AG20443 (cell line): Measurements from ENCODE around the gene ADGRG3.
"Not testable (repeated sequence)": the region's sequence is repeated elsewhere in the genome, so short reads cannot be mapped to it uniquely, and the experiment has no call there.

Experiments
- DNase-seq: peaks from one replicate; pipeline ENCODE4 v3.0.0; 2012; ENCODE audit warnings: low spot score, mixed read lengths

ADGRG3 gene

DNA sequence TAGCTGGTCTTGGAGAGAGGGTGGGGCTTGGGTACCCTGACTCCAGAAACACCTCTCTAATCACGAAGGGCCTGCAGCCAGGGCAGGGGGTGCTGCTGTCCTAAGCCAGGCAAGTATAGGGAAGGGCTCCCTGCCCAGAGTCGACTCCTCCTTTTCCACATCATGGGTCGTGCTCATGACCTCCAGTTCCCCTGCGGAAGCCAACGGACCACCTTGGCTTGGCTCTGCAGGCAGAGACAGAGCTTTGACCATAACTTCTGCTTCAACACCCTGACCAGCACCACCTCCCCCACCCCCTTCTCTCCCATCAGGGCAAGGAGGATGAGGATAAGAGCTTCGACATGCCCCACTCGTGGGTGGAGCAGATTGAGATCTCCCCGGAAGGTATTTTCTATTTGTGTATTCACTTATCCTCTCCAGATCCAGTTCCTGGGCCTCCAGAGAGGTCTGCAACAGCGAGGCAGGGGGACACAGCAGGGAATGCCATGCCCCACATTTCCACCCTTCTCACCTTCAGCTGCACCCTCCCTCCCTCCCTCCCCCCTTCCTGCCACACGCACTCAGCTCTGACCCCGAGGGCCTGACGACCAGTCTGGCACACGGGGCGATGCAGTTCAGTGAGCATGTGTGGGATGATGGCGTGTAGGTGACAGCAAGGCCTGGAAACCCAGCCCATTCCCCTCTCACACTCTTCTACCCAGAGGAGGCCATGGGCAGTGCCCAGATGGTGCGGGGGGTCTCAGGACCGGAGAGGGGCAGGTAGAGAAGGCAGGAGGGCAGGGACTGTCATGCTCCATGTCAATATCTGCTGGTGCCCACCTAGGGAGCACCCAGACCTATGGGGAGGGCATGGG lies 53.5 kb downstream of the ADGRG3 start:
- no peak for DNase-seq

DNA sequence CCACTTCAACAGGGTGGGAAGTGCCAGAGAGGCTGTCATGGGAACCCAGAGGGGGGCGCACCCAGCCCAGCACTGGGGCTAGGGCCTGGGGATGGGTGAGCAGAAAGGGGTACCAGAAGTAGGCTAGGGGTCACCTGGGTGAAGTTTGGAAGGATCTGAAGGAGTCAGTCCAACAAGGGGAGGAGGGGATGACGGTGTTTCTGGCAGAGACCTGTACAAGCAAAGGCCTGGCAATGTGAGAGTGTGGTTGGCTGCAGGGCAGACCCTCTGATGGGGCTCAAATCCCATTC lies 54.0 kb downstream of the ADGRG3 start:
- DNase-seq = no peak

DNA sequence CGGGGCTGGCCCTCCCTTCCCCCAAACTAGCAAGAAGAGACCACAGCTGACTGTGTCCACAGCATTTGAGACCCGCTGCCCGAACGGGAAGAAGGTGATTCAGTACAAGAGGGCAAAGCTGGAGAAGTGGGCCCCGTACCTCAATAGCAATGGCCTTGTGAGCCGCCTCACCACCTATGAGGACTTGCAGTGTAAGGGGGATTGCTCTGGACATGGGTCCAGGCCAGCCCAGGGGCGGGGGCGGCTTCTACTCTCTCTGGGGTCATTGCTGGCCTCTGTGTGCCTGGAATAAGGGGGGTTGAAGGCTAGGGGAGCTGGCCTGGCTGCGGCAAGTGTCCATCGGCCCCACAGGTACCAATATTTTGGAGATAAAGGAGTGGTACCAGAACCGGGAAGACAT lies 54.5 kb downstream of the ADGRG3 start:
- no peak for DNase-seq

DNA sequence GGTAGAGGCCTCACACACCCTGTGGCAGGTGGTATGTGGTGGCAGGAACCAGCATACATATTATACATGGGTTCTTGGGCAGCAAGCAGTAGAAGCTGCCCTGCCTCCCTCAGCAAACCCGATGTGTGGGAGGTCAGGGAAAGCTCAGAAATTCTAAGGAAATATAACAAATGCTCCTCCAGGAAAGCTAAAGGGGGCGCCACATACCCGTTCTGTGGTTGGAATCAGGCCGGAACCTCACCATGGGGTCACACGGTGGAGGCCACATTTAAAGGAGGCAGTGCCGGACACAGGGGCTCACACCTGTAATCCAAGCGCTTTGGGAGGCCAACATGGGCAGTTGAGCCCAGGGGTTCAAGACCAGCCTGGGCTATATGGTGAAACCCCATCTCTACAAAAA lies 55.1 kb downstream of the ADGRG3 start:
- DNase-seq = no peak

DNA sequence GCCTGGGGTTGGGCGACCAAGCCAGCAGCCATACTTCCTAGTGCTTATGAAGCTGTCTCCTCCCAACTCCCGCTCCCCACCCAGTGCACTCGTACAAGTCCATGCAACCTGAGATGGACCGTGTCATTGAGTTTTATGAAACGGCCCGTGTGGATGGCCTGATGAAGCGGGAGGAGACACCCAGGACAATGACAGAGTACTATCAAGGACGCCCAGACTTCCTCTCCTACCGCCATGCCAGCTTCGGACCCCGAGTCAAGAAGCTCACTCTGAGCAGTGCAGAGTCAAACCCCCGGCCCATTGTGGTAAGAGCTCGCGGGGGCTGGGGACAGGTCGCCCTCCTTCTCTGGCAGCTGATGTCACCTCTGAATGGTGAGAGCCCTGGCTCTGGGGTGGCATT lies 56.4 kb downstream of the ADGRG3 start:
- DNase-seq = no peak

DNA sequence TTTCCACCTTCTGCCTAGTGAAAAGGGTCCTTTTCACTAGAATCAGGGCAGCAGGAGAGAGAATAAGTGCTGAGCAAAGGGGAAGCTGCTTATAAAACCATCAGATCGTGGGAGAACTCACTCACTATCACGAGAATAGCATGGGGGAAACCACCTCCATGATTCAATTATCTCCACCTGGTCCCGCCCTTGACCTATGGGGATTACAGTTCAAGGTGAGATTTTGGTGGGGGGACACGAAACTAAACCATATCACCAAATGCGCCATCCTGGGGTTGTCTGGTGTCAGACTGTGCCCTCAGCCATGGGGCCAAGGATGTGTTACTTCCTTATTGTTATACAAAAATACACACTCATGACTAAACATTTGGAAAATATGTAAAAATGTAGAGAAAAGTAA lies 57.0 kb downstream of the ADGRG3 start:
- DNase-seq = no peak

DNA sequence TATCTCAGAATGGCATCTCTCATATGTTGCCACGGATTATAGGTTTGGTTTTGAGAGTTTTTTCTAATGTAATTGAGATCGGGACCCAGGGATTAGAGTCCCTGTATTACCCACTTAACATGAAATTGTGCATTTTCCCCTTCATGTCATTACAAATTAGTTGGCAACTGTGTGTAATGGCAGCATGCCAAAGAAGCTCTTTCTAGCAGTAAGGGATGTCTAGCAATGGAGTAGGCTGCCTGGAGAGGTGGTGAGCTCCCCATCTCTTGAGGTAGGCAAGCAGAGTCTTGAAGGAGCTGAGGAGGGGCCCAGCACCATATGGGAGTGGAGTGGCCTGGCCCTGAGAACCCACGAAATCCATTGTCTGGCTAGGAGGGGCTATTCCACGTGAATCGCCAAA lies 57.4 kb downstream of the ADGRG3 start:
- no peak for DNase-seq

DNA sequence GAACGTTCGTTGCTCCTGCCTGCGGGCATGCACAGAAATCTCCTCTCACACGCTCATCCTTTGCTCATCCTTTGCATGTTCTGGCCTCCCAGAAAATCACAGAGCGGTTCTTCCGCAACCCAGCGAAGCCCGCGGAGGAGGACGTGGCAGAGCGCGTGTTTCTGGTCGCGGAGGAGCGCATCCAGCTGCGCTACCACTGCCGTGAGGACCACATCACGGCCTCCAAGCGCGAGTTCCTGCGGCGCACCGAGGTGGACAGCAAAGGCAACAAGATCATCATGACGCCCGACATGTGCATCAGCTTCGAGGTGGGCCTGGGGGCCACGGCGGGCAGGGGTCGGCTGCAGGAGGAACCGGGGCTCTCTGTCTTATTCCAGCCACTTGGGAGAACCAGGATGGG lies 57.9 kb downstream of the ADGRG3 start:
- DNase-seq = no peak

DNA sequence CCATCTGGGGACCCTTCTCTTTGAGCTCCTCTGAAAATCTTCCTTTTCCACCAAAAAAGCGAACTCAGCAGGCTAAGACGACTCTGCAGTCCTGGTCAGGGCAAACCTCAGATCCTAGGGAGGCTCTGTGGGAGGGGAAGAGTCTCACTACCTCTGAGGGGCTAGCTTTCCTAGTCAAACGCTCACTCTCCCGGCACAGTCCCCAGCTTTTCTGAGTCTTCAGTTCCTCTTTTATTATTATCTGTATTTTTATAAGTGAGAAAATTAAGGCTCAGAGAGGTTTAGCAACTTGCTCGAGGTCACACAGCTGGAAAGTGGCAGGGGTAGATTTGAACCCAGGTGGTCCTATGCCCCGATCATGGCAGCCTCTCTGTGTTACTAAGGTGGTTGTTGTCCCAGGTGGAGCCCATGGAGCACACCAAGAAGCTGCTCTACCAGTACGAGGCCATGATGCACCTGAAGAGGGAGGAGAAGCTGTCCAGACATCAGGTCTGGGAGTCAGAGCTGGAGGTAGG lies 58.4 kb downstream of the ADGRG3 start:
- no peak for DNase-seq

DNA sequence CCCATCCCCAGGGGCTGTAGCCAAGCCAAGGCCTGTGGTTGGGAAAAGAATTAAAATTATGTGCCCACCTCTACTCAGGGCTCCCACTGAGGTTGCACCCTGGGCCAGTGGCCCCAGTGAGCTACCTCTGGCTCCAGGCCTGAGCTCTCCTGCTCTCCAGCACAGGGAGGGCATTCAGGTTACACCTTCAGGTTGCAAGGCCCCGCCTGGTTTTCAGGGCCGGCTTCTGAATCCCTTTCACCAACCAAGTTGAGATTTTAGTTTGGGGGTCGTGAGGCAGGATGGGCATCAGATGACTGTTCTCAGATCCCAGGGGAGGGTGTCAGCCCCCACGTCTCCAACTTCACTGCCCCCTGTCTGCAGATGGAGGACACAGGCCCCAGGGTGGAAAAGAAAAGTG lies 59.5 kb downstream of the ADGRG3 start:
- no peak for DNase-seq

DNA sequence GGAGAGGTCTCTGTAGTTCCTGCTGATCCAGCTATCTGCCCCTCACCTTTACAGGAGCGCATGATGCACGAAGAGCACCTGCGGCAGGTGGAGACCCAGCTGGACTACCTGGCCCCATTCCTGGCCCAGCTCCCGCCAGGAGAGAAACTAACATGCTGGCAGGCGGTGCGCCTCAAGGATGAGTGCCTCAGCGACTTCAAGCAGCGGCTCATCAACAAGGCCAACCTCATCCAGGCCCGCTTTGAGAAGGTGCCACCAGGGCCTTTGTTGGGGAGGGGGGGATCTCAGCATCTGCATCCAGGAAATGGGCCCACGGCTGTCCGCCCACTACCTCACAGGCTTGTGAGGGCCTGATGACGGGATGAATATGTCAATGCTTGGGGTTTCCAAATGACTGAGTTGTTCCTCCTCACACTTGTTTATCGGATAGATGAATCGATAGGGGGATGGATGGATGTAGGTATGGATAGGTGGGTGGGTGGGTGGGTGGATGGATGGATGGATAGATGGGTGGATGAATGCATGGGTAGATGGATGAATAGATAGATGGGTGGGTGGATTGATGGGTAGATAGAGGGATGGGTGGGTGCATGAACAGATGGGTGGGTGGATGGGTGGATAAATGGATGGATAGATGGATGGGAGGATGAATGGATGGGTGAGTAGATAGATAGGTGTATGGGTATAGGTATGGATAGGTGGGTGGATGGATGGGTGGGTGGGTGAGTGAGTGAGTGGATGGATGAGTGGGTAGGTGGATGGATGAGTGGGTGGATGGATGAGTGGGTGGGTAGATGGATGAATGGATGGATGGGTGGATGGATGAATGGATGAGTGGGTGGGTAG lies 60.5 kb downstream of the ADGRG3 start:
- DNase-seq = no peak

DNA sequence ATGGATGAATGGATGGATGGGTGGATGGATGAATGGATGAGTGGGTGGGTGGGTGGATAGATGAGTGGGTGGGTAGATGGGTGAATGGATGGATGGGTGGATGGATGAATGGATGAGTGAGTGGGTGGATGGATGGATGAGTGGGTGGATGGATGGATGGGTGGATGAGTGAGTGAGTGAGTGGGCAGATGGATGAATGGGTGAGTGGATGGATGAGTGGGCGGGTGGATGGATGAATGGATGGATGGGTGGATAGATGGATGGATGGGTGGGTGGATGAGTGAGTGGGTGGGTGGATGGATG lies 61.0 kb downstream of the ADGRG3 start:
- DNase-seq = no peak

DNA sequence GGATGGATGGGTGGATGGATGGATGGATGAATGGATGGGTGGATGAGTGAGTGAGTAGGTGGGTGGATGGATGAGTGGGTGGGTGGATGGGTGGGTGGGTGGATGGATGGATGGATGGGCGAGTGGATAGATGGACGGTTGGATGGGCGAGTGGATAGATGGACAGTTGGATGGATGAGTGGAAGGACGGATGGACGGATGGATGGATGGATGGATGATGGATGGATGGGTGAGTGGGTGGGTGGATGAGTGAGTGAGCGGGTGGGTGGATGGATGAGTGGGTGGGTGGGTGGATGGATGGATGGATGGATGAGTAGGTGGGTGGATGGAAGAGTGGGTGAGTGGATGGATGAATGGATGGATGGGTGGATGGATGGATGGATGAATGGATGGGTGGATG lies 61.7 kb downstream of the ADGRG3 start:
- not testable (repeated sequence) for DNase-seq

DNA sequence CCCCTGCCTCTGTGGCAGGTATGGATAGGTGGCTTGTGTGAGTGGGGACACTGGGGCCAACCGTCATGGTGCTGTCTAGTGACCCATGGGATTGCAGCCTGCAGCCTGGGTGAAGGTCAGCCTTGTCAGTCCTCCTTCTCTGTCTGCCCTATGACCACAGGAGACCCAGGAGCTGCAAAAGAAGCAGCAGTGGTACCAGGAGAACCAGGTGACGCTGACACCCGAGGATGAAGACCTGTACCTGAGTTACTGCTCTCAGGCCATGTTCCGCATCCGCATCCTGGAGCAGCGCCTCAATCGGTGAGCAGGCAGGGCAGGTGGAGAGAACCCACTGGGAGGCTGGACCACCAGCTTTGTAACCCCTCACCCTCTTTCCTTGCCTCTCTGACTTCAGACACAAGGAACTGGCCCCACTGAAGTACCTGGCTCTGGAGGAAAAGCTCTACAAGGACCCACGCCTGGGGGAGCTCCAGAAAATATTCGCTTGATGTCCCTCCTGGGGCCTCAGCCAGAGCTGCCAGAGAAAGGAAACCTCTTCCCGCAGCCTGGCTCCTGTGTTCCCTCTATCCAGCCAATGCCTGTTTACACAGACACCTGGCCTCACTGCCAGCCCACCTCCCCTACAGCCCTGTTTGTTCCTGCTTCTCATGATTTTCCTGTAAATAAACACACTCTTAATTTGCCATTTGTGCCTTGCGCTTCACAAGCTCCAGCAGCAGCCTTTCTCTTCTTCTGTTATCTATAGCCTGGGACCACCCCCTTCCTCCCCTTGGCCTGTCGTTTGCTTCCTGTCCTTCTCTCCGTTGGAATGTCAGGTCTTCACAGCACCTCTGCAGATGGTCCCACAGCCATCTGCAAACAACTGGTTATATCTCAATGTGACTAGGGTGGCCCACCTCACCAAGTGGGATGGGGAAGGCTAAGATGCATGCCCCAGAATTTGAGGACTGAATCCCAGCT lies 62.9 kb downstream of the ADGRG3 start:
- no peak for DNase-seq

DNA sequence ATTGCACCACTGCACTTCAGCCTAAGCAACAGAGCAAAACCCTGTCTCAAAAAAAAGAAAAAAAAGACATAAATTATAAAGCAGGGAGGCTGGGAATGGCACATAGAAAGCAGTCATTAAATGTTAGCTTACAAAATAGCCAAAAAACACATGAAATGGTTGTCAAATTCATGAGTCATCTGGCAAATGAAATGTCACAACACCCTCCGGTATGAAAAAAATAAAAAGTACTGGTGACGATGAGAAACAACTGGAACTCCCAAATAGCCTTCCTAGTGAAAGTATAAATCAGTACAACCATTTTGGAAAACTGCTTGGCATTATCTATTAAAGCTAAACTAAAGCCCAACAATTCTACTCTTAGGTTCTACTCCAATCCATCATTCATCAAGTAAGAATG lies 63.9 kb downstream of the ADGRG3 start:
- peak; percentile 74 for DNase-seq

DNA sequence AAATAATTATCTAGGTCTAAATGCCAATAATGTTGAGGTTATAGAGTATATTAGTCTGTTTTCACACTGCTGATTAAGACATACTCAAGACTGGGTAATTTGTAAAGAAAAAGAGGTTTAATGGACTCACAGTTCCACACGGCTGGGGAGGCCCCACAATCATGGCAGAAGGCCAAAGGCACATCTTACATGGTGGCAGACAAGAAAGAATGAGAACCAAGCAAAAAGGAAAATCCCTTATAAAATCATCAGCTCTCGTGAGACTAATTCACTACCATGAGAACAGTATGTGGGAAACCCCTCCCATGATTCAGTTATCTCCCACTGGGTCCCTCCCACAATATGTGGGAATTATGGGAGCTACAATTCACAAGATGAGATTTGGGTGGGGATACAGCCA lies 64.6 kb downstream of the ADGRG3 start:
- no peak for DNase-seq

DNA sequence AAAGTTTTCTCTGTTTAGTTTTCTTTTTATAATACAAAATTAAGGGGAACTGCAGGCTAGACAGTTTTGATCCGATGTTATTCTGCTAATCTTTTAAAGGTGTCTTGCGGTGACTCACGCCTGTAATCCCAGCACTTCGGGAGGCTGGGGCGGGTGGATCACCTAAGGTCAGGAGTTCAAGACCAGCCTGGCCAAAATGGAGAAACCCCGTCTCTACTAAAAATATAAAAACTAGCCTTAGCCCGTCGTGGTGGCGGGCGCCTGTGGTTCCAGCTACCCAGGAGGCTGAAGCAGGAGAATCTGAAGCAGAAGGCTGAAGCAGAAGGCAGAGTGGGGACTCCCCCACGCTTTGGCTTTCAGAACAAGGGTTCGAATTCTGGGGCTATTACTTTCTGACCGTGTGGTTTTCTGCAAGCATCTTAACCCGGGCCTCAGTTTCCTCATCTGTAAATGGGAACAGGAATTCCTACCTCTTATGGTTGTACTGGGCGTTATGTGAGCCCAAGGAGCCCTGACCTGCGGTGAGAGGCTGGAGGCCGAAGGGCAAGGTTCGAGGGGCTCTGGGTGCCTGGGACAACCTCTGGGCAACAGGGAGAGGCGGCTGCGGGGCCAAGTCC lies 66.3 kb downstream of the ADGRG3 start:
- no peak for DNase-seq

DNA sequence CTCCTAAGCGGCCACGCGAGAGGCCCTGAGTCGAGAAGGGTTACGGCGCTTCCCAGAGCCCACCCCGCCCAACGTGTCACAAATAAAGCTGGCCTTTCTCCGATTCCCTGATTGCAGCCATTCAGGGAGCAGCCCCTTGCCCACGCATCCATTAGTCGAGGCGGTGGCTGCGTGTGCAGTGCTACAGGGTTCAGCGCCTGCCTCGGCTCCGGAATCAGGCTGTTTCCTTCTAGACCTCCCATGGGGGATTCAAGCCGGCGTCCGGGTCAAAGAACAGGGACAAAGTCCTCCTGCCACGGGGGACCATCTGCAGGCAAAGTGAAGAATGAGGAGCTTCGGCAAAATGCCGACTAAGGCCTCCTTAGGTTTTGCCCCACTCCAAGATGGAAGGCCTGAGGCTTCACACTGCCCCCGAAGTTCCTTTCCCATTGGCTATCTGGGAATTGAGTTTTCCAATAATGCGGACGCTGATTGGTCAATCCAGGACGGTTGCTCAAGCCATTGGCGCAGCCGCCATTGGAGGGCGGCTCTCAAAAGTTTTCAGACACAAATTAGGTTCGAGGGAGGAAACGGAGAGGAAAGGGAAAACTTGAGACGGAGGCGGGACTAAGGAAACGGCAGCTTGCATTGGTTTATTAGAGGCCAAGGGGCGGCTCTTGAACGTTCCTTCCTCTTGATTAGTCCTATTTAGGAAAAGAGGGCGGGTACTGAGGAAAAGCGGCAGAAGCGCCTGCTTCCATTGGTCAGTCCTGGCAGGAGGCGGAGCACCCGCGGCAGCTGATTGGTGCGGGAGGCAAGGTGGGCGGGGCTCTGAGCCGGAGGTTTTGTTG lies 67.0 kb downstream of the ADGRG3 start:
- peak; percentile 97 for DNase-seq

DNA sequence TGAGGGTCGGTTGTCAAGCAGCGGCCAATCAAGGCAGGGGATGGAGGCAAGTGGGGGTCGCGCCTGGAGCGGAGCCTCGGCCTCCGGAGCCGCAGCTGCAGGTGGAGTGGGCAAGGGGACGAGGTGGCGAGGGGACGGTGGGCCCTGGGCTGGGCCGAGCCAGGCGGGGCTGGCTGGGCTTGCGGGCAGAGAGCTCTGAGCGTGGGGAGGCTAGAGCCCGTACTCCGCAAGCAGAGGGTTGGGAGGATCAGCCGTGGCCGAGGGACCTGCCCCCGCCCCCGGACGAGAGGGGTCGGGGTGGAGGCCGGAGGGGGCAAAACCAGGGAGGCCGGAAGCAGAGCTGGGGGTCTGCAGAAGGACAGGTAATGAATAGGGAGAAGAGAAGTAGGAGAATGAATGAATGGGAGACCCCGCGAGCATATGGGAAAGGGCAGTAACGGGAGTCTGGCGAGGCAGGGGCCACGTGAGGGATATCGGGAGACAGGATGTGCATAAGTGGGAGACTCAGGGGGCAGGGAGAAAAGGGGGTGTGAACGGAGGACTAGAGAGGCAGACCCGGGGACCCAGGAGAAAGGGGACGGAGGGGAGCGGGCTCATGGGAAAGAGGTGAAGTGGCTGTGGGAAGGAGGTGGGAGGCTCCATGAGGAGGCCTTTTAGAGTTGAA lies 67.8 kb downstream of the ADGRG3 start, which contains the start of gene KATNB1:
KATNB1 (plus strand) TSS at position 16 of the 664 bp plus-strand sequence. CDS start 1,474 bp downstream, outside the sequence.
- no peak for DNase-seq
